ENCODE measurements around the gene DDIAS.
A peak's percentile ranks its signal among the peaks of the same experiment; 100 is the strongest.
"Not testable (repeated sequence)": the region's sequence is repeated elsewhere in the genome, so short reads cannot be mapped to it uniquely, and the experiment has no call there.

Gene DDIAS

DNA sequence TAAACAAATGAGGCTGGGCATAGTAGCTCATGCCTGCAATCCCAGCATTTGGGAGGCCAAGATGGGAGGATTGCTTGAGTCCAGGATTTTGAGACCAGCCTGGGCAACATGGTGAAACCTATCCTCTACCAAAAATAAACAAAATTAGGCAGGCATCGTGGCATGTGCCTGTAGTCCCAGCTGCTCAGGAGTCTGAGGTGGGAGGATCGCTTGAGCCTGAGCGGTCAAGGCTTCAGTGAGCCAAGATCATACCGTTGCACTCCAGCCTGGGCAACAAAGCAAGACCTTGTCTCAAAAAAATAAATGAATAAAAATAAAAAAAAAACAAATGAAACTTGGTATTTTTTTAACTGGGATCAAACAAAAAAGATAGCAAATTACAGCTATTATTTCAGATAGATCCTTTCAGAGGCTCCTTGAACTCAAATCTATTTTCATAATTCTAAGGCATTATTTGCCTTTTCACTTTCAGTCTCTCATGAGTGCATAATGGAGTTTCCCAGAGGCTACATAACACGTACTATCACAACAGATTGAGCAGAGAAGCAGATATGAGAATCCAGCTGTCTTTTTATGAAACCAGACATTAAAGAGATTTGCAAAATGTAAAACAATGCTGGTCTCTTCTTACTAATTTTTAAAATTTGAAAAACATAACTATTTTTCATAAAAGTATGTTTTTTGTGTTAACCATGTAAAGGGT is 23.1 kb downstream of the DDIAS start:
- no peak for DNase-seq (ENCODE audit: low spot score)

DNA sequence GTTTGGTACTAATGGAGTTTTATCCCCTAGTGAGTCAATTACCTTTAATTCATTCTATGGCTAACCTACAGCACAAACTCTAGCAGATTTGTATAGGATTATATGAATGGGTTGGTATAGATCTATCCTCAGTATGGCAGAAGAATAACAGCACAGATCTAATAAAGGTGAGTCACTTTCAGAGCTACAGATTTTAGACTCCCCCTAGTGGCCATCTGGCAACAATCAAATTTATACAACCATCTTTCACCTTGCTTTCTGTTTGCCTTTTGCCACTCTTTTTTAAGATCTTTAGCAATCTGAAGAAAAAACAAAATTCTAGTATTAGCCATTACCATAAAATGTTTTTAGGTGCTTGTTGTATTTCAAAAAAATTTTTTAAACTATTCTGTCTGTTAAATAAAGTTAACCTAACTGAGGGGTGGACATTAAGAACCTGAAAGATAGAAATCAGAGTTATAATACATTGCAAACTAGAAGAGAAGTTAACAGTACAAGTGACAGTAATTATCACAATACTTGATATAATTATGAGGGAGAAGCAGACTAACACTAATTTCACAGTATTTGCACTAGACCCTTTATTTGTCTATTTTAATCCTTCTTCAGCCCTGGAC is 25.8 kb downstream of the DDIAS start:
- DNase-seq (ENCODE audit: low spot score): peak; percentile 65

DNA sequence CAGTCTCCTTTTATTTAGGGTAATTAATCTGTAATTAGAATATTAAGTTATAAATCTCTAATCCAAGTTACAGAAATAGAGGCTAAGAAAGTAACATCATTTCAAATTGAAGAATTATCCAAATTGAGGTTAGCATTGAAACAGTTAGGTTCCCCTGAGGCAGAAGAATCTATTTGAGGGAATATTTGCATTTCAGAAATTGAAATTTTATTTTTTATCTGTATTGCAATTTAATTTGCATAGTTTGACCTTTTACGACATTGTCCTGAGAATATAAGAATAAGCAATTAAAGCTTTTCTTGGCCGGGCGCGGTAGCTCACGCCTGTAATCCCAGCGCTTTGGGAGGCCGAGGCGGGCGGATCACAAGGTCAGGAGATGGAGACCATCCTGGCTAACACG is 27.6 kb downstream of the DDIAS start:
- DNase-seq (ENCODE audit: low spot score): no peak

DNA sequence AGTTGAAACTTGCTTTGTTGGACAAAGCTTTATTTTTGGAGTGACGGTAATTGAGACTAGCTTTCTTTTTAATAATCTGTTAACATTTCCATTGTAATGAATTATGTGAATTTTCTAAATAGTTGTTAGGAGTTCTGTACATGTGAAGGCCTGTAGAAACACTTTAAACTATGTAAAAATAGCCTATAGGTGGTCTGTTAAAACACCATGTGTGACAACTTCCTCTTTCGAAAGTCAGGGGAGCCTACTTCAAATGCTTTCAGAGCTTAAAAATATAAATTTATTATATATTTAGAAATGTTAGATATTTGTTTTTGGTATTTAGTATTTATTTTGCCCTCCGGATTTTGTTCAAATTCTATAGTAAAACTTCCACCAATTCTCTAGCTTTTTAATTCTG is 28.7 kb downstream of the DDIAS start:
- no peak for DNase-seq (ENCODE audit: low spot score)

DNA sequence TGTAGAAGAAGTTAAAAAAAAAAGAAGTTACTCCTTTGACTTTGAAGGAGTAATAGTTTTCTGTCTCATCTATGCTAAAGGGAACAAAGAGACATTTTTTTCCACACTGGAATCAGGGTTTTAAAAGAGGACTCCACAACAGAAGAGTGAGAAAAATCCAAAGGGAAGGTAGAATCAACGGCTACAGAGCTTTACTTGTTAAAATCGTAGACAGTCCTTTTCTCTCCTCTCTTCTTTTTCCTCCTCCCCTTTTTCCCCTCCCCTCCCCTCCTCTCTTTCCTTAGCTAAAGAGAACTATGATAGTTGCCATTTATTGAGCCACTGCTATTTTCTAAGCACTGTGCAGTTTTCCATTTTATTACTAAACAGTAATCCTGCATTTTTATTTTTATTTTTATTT is 29.2 kb downstream of the DDIAS start:
- DNase-seq (ENCODE audit: low spot score): no peak

DNA sequence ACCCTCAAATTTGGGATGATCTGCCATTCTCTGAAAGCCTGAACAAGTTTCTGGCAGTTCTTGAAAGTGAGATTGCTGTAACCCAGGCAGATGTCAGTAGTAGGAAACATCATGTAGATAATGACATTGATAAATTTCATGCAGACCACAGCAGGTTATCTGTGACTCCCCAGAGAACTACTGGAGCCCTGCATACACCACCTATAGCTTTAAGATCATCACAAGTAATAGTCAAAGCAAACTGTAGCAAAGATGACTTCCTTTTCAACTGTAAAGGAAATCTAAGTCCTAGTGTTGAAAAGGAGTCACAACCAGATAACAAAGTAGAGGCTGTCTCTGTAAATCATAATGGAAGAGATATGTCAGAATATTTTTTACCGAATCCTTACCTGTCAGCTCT is 31.0 kb downstream of the DDIAS start:
- DNase-seq (ENCODE audit: low spot score): no peak

DNA sequence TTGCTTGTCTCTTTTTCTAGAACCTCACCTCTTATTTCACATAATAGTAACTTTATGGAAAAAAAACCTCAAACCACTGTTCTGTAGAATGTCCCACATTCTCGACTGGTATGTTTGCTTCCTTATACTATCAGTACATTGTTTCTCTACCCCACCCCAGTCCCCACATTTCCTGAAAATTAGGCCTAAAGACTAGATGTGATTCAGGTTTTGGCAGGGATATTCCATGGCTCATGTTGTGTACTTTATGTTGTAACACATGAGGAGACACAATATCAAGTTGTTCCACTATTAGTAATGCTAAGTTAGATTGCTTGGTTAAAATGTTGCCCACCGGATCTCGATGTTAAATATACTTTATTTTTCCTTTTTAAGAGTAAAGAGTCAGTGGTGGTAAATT is 34.7 kb downstream of the DDIAS start:
- no peak for DNase-seq (ENCODE audit: low spot score)

DNA sequence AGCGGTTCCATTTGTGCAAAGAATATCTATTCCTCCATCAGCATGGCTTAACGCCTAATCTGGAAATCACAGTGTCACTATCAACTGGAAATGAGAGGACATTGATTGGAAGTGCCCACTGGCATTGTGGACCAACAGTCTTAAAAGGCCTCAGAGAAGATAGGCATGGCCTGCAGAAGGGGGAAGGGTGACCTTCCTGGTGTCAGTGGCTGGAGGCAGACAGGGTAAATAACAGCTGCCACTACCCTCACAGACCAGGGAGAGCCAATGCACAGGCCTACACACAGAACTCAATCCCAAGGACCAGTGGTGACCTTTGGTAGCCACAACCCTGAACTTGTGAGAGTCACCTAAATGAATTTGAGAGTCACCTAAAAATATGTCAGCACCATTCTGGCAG is 36.0 kb downstream of the DDIAS start:
- no peak for DNase-seq (ENCODE audit: low spot score)

DNA sequence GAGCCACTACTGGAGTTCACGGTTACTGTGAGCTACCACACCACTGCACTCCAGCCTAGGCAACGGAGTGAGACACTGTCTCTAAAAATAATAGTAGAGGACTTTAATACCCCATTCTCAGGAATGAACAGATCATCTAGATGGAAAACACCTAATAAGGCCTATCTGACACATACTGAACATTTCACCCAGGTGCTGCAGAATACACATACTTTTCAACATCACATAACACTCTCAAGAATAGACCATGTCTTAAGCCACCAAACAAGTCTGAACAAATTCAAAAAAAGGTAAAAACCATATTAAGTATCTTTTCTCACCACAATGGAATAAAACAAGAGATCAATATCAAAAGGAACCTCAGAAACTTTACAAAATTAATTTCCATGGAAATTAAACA is 37.9 kb downstream of the DDIAS start:
- no peak for DNase-seq (ENCODE audit: low spot score)

DNA sequence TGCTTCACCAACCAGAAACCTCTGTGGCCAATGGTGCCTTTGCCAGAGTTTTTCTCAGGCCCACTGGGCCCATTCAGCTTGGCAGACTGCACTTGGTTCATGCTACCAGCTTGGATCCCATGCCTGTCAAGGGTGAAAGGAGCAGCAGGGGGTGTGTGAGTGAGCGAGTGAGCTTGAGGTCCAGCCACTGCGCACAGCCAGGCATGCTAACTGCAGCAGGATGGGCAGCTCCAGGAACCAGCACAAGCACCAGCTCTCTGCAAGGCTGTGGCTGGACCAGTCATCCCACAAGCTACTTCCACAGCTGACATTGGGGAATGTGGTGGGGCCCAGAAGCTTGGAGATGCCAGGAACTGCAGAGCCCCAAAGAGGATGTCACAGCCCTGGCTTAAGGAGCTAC is 40.8 kb downstream of the DDIAS start:
- DNase-seq (ENCODE audit: low spot score): no peak

DNA sequence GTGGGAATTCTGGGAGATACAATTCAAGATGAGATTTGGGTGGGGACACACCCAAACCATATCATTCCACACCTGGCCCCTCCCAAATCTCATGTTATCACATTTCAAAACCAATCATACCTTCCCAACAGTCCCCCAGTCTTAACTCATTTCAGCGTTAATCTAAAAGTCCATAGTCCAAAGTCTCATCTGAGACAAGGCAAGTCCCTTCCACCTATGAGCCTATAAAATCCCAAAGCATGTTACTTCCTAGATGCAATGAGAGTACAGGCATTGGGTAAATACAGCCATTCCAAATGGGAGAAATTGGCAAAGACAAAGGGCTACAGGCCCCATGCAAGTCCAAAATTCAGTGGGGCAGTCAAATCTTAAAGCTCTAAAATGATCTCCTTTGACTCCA is 41.9 kb downstream of the DDIAS start:
- not testable (repeated sequence) for DNase-seq (ENCODE audit: low spot score)

DNA sequence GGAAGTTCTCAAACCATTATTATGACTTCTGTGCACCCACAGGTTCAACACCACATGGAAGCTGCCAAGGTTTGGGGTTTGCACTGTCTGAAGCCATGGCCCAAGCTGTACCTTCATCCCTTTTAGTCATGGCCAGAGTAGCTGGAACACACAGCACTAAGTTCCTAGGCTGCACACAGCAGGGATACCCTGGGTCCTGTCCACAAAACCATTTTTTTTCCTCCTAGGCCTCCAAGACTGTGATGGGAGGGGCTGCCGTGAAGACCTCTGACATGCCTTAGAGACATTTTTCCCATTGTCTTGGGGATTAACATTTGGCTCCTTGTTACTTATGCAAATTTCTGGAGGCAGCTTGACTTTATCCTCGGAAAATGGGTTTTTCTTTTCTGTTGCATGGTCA is 42.7 kb downstream of the DDIAS start:
- no peak for DNase-seq (ENCODE audit: low spot score)

DNA sequence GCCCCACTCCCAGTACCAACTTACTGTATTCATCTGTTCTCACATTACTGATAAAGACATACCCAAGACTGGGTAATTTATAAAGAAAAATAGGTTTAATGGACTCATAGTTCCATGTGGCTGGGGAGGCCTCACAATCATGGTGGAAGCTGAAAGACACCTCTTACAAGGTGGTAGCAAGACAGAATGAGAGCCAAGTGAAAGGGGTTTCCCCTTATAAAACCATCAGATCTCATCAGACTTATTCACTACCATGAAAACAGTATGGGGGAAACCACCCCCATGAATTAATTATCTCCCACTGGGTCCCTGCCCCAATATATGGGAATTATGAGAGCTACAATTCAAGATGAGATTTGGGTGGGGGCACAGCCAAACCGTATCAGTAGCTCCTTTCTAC is 43.5 kb downstream of the DDIAS start:
- not testable (repeated sequence) for DNase-seq (ENCODE audit: low spot score)

DNA sequence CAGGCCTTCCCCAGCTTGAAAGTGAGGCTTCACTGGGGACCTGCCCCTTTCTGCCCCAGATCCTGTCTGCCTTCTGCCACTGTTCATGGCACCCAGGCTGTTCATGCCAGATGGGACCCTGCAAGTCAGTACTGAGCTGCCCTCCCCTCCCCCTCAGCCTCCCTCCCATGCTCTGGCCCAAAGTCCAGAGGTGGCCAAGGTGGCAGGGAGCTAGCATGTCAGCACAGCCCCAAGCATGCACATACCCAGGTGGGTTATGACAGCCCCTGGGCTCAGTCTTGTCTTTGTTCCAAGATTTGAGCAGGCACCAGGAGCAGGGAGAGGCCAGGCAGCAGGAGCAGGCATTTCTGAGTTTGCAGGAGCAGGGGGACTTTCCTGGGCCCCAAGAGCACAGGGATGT is 44.1 kb downstream of the DDIAS start:
- DNase-seq (ENCODE audit: low spot score): no peak

DNA sequence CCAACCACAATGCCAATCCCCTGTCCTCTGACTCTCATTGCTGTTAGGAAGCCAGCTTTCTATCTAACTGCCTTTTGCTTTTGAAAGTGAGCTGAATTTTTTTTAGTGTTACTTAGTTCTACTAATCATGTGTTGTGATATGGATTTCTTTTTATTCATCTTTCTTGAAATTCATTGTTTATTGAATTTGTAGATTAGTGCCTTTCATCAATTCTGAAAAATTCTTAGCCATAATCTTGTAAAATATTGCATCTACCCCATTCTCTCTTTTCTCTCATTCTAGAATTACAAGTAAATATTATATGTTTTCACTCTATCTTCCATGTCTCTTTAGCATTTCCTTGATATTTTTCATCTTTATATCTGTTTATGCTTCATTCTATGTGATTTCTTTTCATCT is 47.8 kb downstream of the DDIAS start:
- no peak for DNase-seq (ENCODE audit: low spot score)

DNA sequence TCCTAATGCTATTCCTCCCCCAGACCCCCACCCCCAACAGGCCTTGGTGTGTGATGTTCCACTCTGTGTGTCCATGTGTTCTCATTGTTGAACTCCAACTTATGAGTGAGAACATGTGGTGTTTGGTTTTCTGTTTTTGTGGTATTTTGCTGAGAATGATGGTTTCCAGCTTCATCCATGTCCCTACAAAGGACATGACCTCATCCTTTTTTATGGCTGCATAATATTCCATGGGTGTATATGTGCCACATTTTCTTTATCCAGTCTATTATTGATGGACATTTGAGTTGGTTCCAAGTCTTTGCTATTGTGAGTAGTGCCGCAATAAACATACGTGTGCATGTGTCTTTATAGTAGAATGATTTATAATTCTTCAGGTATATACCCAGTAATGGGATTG is 49.0 kb downstream of the DDIAS start:
- not testable (repeated sequence) for DNase-seq (ENCODE audit: low spot score)

DNA sequence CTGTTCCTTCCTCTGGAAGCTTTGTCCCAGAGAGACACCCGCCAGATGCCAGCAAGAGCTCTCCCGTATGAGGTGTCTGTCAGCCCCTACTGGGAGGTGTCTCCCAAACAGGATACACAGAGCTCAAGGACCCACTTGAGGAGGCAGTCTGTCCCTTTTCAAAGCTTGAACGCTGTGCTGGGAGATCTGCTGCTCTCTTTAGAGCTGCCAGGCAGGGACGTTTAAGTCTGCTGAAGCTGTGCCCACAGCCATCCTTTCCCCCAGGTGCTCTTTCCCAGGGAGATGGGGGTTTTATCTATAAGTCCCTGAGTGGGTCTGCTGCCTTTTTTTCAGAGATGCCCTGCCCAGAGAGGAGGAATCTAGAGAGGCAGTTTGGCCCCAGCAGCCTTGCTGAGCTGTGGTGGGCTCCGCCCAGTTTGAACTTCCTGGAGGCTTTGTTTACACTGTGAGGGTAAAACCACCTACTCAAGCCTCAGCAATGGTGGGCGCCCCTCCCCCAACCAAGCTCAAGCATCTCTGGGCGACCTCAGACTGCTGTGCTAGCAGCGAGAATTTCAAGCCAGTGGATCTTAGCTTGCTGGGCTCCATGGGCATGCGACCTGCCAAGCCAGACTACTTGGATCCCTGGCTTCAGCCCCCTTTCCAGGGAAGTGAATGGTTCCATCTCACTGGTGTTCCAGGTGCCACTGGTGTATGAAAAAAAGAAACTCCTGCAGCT is 54.4 kb downstream of the DDIAS start:
- not testable (repeated sequence) for DNase-seq (ENCODE audit: low spot score)

DNA sequence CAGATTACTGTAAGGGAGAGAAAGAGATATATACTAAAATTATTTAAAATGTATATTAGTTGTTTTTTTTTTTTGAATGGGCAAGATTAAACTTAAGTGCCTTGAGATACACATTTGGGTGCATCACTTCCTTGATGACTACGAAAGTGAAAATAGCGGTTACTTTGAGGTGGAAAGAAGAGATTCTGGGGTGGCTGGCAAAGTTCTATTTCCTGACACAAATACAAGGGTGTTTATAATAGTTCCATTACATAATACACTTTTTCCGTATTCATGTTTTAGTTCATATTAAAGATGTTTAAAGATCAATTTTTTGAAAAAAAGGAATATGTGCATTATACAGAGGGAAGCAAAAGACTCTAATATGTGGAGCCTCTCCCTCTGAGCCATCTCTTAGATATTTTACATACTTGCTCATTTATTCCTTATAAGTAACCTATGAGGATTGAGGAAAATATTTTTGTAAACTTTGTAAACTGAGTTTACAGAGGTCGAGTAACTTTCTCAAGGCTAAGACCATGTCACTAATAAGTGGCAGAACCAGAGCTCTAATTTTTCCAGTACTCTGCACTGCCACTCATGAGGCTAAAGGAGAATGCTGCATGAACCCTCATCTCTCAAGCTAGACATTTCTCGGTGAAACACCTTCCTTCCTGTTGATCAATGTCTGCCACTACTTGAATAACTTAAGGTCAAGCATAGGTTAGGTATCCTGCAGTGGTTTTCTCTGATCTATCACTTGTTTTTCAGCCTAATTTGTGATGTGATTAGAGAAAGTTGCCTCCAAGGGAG is 58.6 kb downstream of the DDIAS start:
- no peak for DNase-seq (ENCODE audit: low spot score)

DNA sequence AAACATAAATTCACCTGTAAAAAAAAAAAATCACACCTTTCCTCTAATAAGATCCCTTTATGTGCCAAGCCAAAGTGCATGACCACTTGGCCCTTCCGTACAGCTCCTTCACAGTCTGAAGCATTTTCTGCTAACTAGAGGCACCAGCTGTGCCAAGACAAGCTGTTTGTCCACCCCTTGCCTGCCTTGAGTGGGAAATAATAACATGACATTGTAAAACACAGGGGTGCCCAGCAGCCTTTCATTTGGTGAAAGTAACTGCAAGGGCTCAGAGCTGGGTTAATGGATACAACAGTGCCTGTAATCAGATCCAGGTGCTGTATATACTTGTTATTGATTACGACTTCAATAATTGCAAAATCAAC is 59.2 kb downstream of the DDIAS start:
- DNase-seq (ENCODE audit: low spot score): no peak

DNA sequence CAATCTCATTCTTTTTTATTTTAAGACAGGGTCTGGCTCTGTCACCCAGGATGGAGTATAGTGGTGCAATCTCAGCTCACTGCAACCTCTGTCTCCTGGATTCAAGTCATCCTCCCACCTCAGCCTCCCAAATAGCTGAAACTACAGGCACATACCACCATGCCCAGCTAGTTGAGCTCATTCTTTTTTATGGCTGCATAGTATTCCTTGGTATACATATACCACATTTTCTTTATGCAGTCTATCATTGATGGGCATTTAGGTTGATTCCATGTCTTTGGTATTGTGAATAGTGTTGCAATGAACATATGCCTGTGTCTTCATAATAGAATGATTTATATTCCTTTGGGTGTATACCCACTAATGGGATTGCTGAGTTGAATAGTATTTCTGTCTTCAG is 60.5 kb downstream of the DDIAS start:
- not testable (repeated sequence) for DNase-seq (ENCODE audit: low spot score)

DNA sequence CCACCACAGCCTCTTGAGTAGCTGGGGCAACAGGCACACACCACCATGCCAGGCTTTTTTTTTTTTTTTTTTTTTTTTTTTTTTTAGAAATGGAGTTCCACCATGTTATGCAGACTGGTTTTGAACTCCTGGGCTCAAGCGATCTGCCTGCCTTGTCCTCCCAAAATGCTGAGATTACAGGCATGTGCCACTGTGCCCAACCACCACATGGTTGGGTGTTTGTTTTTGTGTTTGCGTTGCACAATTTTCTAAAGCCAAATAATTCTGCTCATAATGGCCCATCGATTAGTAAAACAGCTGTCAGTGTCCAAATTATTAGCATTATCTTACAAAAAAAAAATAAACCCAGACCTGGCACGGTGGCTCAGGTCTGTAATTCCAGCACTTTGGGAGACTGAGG is 65.8 kb downstream of the DDIAS start:
- no peak for DNase-seq (ENCODE audit: low spot score)

DNA sequence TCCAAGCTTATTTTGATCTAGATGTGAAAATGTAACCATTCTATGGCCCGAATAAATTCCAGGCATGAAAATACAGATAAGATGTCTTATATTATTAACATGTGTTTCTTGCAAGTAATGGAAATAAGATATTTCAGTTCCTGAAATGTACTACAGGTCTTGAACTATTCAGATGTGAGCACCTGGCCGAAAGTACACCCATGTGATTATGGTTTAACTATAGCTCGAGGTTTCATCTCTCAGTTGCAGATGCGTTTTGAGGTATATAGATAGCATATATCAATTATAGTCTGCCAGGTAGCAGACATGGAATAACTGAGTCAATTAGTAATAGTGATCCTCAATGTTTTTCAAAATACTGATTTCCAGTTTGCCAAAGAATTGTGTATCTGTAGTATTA is 68.3 kb downstream of the DDIAS start:
- no peak for DNase-seq (ENCODE audit: low spot score)
